Vagina (tissue), 2 donors: ENCODE data around the gene MNAT1. TPM values are rescaled to one million over a fixed set of nuclear protein-coding genes. Genes with fewer than 3 reads are reported as not detected.

Experiments
- DNase-seq, 2 donors: peaks; one replicate each; pipeline ENCODE4 v3.0.0-alpha.2; 2017; ENCODE audit errors: extremely low spot score in 2 of 2
- H3K27ac ChIP-seq: fragments of 200-600 bp; sonication (generic); one replicate; pipeline ENCODE4 v1.5.1; 2019
- H3K27me3 ChIP-seq: fragments of 200-600 bp; sonication (generic); one replicate; pipeline ENCODE4 v1.5.1; 2019
- H3K36me3 ChIP-seq, 2 donors: fragments of 200-600 bp; sonication (generic); one replicate each; pipeline ENCODE4 v1.5.1; 2017 to 2019
- H3K4me1 ChIP-seq: fragments of 200-600 bp; sonication (generic); one replicate; pipeline ENCODE4 v1.5.1; 2019
- H3K4me3 ChIP-seq, 2 donors: fragments of 200-600 bp; sonication (generic); 1 replicate in 1 of 2; 2 replicates in 1 of 2; pipeline ENCODE4 v1.5.1; 2016 to 2019
- H3K9me3 ChIP-seq: fragments of 200-600 bp; sonication (generic); one replicate; pipeline ENCODE4 v1.5.1; 2019
- CTCF ChIP-seq, 3 experiments: fragments of 450-650 bp in 2 of 3; fragments of 200-600 bp in 1 of 3; sonication (generic) in 1 of 3; IDR thresholded peaks; one replicate each; pipeline ENCODE4 v1.5.1; 2017 to 2019; ENCODE audit warnings: antibody characterized with exemption in 3 of 3, mild to moderate bottlenecking in 2 of 3, moderate library complexity in 2 of 3
- POLR2A ChIP-seq, 2 donors: fragments of 450-650 bp; IDR thresholded peaks; one replicate each; pipeline ENCODE4 v1.6.1; 2017; ENCODE audit warnings: antibody characterized with exemption in 2 of 2, mild to moderate bottlenecking in 2 of 2, moderate library complexity in 2 of 2
- POLR2AphosphoS5 ChIP-seq, 2 donors: sonication (generic); formaldehyde crosslinking; IDR thresholded peaks; one replicate each; pipeline ENCODE4 v1.9.0; 2017; ENCODE audit warnings: antibody characterized with exemption in 2 of 2, mild to moderate bottlenecking in 2 of 2, low read depth in 1 of 2; ENCODE audit not compliant: insufficient read depth in 1 of 2
- intact Hi-C: fragments of 100-400 bp; cut with DNase I; formaldehyde crosslinking; loops from one replicate; pipeline ENCODE4 v1.15.1; 2023
- total RNA-seq: library from RNA; depleted of rRNA; stranded (reverse); fragments of >200 nt; gene quantifications from one replicate; pipeline ENCODE4 v1.2.3, GENCODE V29; 2016

MNAT1 gene
- total RNA-seq, 1 donor from 2014 or later: 38.1 TPM

GRCh38 chr14:60893911-60894310 is 159.3 kb downstream of the MNAT1 start:
- intact Hi-C loops: no loop called here
- no peaks in the 10 kb centered on the region for H3K9me3 ChIP-seq
- H3K27me3 ChIP-seq: no peaks in the 10 kb centered on the region
- TF ChIP-seq POLR2AphosphoS5 (IDR thresholded peaks at IDR 0.05; ENCODE audit: insufficient read depth in 1 of 2, low read depth in 1 of 2): no peak
- no peak for TF ChIP-seq CTCF (IDR thresholded peaks at IDR 0.05)
- TF ChIP-seq POLR2A (IDR thresholded peaks at IDR 0.05): no peak
- no peak for DNase-seq
- H3K27ac ChIP-seq: no peak overlapping the region
- no peaks in the 10 kb centered on the region for H3K4me1 ChIP-seq
- no peak overlapping the region for H3K4me3 ChIP-seq
- H3K36me3 ChIP-seq: no peaks in the 10 kb centered on the region

GRCh38 chr14:60904381-60904780 is 169.8 kb downstream of the MNAT1 start:
- no peaks in the 10 kb centered on the region for H3K36me3 ChIP-seq
- no peak overlapping the region for H3K4me3 ChIP-seq
- intact Hi-C loops: no loop called here
- no peaks in the 10 kb centered on the region for H3K4me1 ChIP-seq
- DNase-seq: no peak
- no peaks in the 10 kb centered on the region for H3K9me3 ChIP-seq
- no peaks in the 10 kb centered on the region for H3K27me3 ChIP-seq
- no peak overlapping the region for H3K27ac ChIP-seq
- TF ChIP-seq CTCF (IDR thresholded peaks at IDR 0.05) (no peak), POLR2A (IDR thresholded peaks at IDR 0.05) (no peak), POLR2AphosphoS5 (IDR thresholded peaks at IDR 0.05; ENCODE audit: insufficient read depth in 1 of 2, low read depth in 1 of 2) (no peak)

GRCh38 chr14:60905923-60906322 is 171.4 kb downstream of the MNAT1 start:
- DNase-seq: no peak
- no peak overlapping the region for H3K4me3 ChIP-seq
- H3K27me3 ChIP-seq: no peaks in the 10 kb centered on the region
- no peak overlapping the region for H3K27ac ChIP-seq
- no peaks in the 10 kb centered on the region for H3K9me3 ChIP-seq
- intact Hi-C loops: no loop called here
- no peak for TF ChIP-seq CTCF (IDR thresholded peaks at IDR 0.05)
- no peaks in the 10 kb centered on the region for H3K36me3 ChIP-seq
- H3K4me1 ChIP-seq: no peaks in the 10 kb centered on the region

GRCh38 chr14:60915781-60916180 is 181.2 kb downstream of the MNAT1 start:
- intact Hi-C loops: no loop called here
- no peak for DNase-seq
- TF ChIP-seq POLR2AphosphoS5 (IDR thresholded peaks at IDR 0.05; ENCODE audit: insufficient read depth in 1 of 2, low read depth in 1 of 2) (no peak), CTCF (IDR thresholded peaks at IDR 0.05) (no peak), POLR2A (IDR thresholded peaks at IDR 0.05) (no peak)
- Histone ChIP-seq H3K36me3 (no peaks in the 10 kb centered on the region), H3K27ac (no peak overlapping the region), H3K27me3 (no peaks in the 10 kb centered on the region), H3K4me1 (no peaks in the 10 kb centered on the region), H3K4me3 (no peak overlapping the region), H3K9me3 (no peaks in the 10 kb centered on the region)

GRCh38 chr14:60922050-60922449 is 187.5 kb downstream of the MNAT1 start:
- no peaks in the 10 kb centered on the region for H3K27me3 ChIP-seq
- H3K4me3 ChIP-seq: no peak overlapping the region
- no peaks in the 10 kb centered on the region for H3K36me3 ChIP-seq
- H3K27ac ChIP-seq: no peak overlapping the region
- H3K4me1 ChIP-seq: no peaks in the 10 kb centered on the region
- intact Hi-C loops: no loop called here
- TF ChIP-seq POLR2AphosphoS5 (IDR thresholded peaks at IDR 0.05; ENCODE audit: insufficient read depth in 1 of 2, low read depth in 1 of 2) (no peak), CTCF (IDR thresholded peaks at IDR 0.05) (no peak), POLR2A (IDR thresholded peaks at IDR 0.05) (no peak)
- no peaks in the 10 kb centered on the region for H3K9me3 ChIP-seq
- DNase-seq: no peak
